Psoas muscle (tissue), 8 donors: ENCODE data around the gene RAB3IL1. TPM values are rescaled to one million over a fixed set of nuclear protein-coding genes. Genes with fewer than 3 reads are reported as not detected.
A peak's percentile ranks its signal among the peaks of the same experiment; 100 is the strongest.

ENCODE experiments used
- ATAC-seq, 4 donors: fragments of 200-7000 bp; cut with Tn5 transposase; one replicate each; pipeline ENCODE4 v1.9.1; 2020; ENCODE audit warnings: moderate library complexity in 3 of 4, mild to moderate bottlenecking in 2 of 4
- DNase-seq, 2 donors: peaks; one replicate each; pipeline ENCODE4 v3.0.0-alpha.2; 2020
- H3K27ac ChIP-seq: fragments of 200-600 bp; one replicate; pipeline ENCODE4 v1.8.0; 2022
- H3K27me3 ChIP-seq, 3 donors: fragments of 200-600 bp in 1 of 3; one replicate each; pipeline versions ENCODE4 v1.6.1 to v1.8.0; 2013 to 2022; ENCODE audit warnings: low read length in 2 of 3, mild to moderate bottlenecking in 2 of 3, moderate library complexity in 1 of 3; ENCODE audit not compliant: insufficient read depth in 3 of 3
- H3K36me3 ChIP-seq, 2 donors: fragments of 200-600 bp in 1 of 2; one replicate each; pipeline versions ENCODE4 v1.6.1 to v1.8.0; 2013 to 2022; ENCODE audit warnings: low read depth in 1 of 2, mild to moderate bottlenecking in 1 of 2, moderate library complexity in 1 of 2; ENCODE audit not compliant: insufficient read depth in 1 of 2
- H3K4me1 ChIP-seq: fragments of 200-600 bp; one replicate; pipeline ENCODE4 v1.8.0; 2022
- H3K4me3 ChIP-seq: fragments of 200-600 bp; one replicate; pipeline ENCODE4 v1.8.0; 2022; ENCODE audit warnings: mild to moderate bottlenecking
- H3K9me3 ChIP-seq: fragments of 200-600 bp; one replicate; pipeline ENCODE4 v1.8.0; 2022
- CTCF ChIP-seq: fragments of 200-600 bp; IDR thresholded peaks from one replicate; pipeline ENCODE4 v1.8.0; 2022; ENCODE audit warnings: antibody characterized with exemption
- WGBS, 3 donors: extraction: QIAGEN DNeasy Blood & Tissue Kit; methylation state at CpG; one replicate each; pipeline versions ENCODE4 v1.1.6 to v1.1.7; 2013; 5-methylcytosine and 5-hydroxymethylcytosine counted together
- intact Hi-C, 2 donors: fragments of 100-400 bp; cut with DNase I; formaldehyde crosslinking; loops; one replicate each; pipeline versions ENCODE4 v1.11.0 to v1.14.2; 2022
- polyA plus RNA-seq, 3 donors: library from polyadenylated mRNA; stranded (reverse); fragments of 200-250 nt; gene quantifications; one replicate each; pipeline ENCODE4 v1.2.3, GENCODE V29; 2013
- total RNA-seq, 4 donors: library from RNA; stranded (reverse); fragmentation: NEBNext Ultra II Directional in 2 of 4; extraction: Animal tissue kit (Norgen Biotek cat#: 25700) in 2 of 4; gene quantifications; one replicate each; pipeline versions ENCODE4 v1.2.1 to v1.2.4, GENCODE V29; 2021 to 2023
- donor health status: healthy with polysubstance abuse.
- donor health status: DM: no; HTN: no; CAD: no; lungs with moderate emphysema.
- donor health status: Bipolar disorder and iron deficiency.
- donor health status: healthy.
- donor health status: DM: yes; HTN: yes; CAD: no.
- donor health status: DM: no; HTN: no; CAD: no.
- donor health status: DM: no; HTN: no; CAD: no.
- donor health status: DM: yes; HTN: yes; CAD: no.

Gene RAB3IL1
- total and polyA plus RNA-seq, 7 donors = 1.7 to 5.9 (median 4.9) TPM

DNA sequence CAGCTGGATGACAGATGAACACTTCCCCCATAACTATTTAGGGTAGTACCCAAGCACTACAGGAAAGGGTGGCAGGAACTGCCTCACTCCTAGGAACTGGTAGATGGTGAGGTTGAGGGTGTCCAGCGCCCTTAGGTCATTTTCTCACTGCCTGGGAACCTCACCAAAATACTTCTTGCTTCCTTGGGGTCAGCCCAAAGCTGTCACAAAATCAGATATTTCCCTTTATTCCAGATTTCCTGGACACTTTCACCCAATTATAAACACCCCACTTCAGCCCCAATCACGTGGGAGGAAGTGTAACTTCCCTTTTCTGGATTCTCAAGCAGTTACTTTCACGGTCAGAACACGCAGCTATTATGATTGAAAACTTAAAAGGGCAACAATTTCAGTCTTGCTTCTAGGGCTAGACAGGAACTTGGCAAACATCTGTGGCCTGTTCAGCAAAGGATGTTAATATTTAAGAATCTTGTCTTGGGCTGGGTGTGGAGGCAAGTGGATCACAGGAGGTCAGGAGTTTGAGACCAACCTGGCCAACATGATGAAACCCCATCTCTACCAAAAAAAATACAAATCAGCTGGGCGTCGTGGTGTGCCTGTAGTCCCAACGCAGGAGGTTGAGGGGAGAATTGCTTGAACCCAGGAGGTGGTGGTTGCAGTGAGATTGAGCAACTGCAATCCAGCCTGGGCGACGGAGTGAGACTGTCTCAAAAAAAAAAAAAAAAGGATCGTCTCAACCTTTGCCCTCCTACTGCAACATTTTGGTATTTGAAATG, 46.1 kb upstream of the RAB3IL1 start:
- peaks cover 3 to 30% of the 10 kb centered on the region in 2 donors for H3K36me3 ChIP-seq
- intact Hi-C loops = loop anchor here (5.0 to 10.0 kb wide), 2 partner anchors 76 to 631 kb away; partner anchors contain the start of gene TUT1 (in 1 of the 2)

DNA sequence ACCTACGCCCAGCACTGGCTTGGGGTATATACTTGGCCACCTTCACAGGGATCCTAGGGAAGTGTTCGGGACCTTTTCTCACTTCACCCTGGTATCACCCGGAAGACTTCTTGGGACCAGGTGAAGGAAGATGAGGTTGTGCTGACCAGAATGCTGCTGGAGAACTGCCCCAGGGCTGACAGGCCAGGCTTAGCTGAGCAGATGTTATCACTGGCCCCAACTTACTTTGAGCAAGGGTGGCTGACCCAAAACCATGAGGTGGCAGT, 45.6 kb upstream of the RAB3IL1 start:
- WGBS, 3 donors = 91 to 95% (median 93%) methylated on average over 3 of the region's 3 CpGs
- DNase-seq (no peak), ATAC-seq (no peak)
- H3K36me3 ChIP-seq = peaks cover 3 to 30% of the 10 kb centered on the region in 2 donors
- peaks cover 32% of the 10 kb centered on the region for H3K4me1 ChIP-seq
- peak overlapping the region; percentile 97 for H3K27ac ChIP-seq
- intact Hi-C loops = loop anchor here (5.0 to 10.0 kb wide), 2 partner anchors 76 to 632 kb away; partner anchors contain the start of gene TUT1 (in 1 of the 2)
- TF ChIP-seq CTCF = no peak
- H3K27me3 ChIP-seq = no peaks in the 10 kb centered on the region
- H3K4me3 ChIP-seq = no peak overlapping the region
- no peaks in the 10 kb centered on the region for H3K9me3 ChIP-seq

More for the DNA sequence above, 46.1 kb upstream of the RAB3IL1 start:
- Histone ChIP-seq H3K9me3 (no peaks in the 10 kb centered on the region), H3K27me3 (no peaks in the 10 kb centered on the region), H3K4me3 (peak overlapping the region; percentile 86), H3K27ac (peak overlapping the region; percentile 97), H3K4me1 (peaks cover 36% of the 10 kb centered on the region)
- WGBS, 3 donors = 47 to 59% (median 47%) methylated on average over 10 of the region's 10 CpGs
- no peak for TF ChIP-seq CTCF
- ATAC-seq = peak in 3 of 4 donors; percentile 1 to 27 (median 10)
- DNase-seq = no peak

GRCh38 chr11:61962213-61963015, 45.0 kb upstream of the RAB3IL1 start:
- intact Hi-C loops = loop anchor here (5.0 to 10.0 kb wide), 2 partner anchors 75 to 632 kb away; partner anchors contain the start of gene TUT1 (in 1 of the 2)
- no peak overlapping the region for H3K4me3 ChIP-seq
- ATAC-seq (peak in 2 of 4 donors; percentile 1 to 12), DNase-seq (no peak)
- peak overlapping the region; percentile 97 for H3K27ac ChIP-seq
- peaks cover 3 to 30% of the 10 kb centered on the region in 2 donors for H3K36me3 ChIP-seq
- H3K27me3 ChIP-seq = no peaks in the 10 kb centered on the region
- no peaks in the 10 kb centered on the region for H3K9me3 ChIP-seq
- peaks cover 32% of the 10 kb centered on the region for H3K4me1 ChIP-seq
- 87 to 96% (median 88%) methylated on average over 12 of the region's 12 CpGs for WGBS, 3 donors
- no peak for TF ChIP-seq CTCF

DNA sequence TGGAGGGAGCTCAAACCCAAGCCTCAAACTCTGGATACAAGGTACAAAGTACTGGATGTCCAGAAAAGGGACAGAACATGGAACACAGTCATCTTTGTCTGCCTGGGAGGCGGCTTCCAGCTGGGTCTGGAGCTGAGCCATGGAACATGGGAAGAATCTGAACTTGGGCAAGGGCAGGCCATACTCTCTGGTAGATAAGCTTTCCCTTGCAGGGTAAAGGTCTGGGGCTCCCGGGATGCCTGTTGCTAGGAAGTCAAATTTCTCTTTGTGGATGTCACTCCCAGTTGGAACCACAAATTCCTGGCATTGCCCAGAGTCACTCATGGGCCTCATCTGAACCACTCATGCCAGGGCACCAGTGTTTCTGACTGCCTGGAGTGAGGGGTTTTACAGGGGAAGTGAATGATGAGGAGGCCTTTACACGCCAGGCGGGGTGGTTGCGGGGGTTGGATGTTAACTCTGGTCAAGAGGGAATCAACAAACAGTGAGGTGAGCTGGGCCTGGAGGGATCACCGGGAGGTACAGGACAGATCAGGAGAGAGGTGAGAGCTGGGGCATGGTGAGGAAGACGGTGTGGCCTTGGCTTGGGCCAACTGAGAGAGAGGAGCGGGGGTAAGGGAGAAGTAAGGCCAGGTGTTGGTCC, 44.3 kb upstream of the RAB3IL1 start:
- Histone ChIP-seq H3K36me3 (peaks cover 3 to 30% of the 10 kb centered on the region in 2 donors), H3K27ac (peak overlapping the region; percentile 16), H3K9me3 (no peaks in the 10 kb centered on the region), H3K4me3 (no peak overlapping the region), H3K4me1 (peaks cover 32% of the 10 kb centered on the region), H3K27me3 (no peaks in the 10 kb centered on the region)
- intact Hi-C loops = loop anchor here (5.0 to 10.0 kb wide), 2 partner anchors 74 to 633 kb away; partner anchors contain the start of gene TUT1 (in 1 of the 2)
- TF ChIP-seq CTCF = no peak
- WGBS, 3 donors = 75 to 78% (median 78%) methylated on average over 8 of the region's 8 CpGs
- ATAC-seq (peak; percentile 30 to 71 (median 52)), DNase-seq (peak; percentile 56 to 79)
